HL-60/S4 treated with retinoic acid at 250 ng/mL for 4 days and 3 days (cell line): ENCODE results near the gene COL20A1.
"Not testable (repeated sequence)": the region's sequence is repeated elsewhere in the genome, so short reads cannot be mapped to it uniquely, and the experiment has no call there.

Source experiments
- in situ Hi-C: fragments of 300-500 bp; cut with MboI; formaldehyde crosslinking; loops from 2 replicates; pipeline ENCODE4 v1.7.0; 2022; ENCODE audit warnings: low sequenced_read_pairs

The COL20A1 gene

DNA sequence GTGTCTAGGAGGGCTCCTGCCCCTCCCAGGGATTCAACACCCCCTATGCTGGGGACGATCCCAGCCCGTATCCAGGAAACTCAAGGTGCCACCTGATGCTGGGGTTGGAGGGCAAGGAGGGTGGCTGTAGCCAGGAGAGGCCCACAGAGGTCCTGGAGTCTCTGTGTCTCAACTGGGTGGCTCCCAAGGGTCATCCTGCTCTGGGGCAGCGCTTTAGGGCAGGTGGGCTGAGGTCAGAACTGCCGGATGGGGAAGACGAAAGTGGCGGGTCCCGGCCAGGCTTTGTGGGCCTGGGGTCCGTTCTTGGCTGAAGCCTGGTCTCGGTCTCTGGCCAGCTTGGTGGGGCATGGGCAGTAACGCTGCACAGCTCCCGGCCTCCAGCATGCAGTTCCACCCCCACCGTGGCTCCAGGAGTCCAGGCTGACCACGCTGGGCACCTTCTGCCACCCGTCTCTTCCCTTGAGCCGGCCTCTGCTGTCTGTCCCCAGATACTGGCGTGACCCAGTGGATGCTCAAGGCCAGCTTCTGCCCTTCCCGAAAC, 2.8 kb upstream of the COL20A1 start:
- in situ Hi-C loops = no loop called here

- in situ Hi-C loops = no loop called here
These were observed 2.1 kb upstream of the COL20A1 start for GRCh38 chr20:63290677-63291472.

DNA sequence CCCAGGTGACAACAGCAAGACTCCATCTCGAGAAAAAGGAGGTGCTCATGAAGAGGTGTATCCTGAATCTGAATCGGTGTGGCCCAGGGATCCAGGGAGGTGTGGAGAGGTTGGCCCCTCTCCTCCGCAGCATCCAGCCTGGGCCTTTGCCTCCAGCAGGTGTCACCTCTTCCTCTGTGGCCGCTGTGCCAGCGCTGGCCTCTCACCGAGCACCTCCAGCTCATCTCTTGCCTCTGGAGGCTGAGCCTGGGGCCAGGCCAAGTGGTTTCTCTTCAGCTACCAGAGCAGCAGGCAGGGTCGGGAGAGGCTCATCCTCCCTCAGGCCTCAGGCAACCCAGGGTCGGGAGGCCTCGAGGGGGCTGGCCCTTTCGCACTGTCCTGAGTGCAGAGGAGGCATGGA, 1.2 kb upstream of the COL20A1 start:
- in situ Hi-C loops = no loop called here

DNA sequence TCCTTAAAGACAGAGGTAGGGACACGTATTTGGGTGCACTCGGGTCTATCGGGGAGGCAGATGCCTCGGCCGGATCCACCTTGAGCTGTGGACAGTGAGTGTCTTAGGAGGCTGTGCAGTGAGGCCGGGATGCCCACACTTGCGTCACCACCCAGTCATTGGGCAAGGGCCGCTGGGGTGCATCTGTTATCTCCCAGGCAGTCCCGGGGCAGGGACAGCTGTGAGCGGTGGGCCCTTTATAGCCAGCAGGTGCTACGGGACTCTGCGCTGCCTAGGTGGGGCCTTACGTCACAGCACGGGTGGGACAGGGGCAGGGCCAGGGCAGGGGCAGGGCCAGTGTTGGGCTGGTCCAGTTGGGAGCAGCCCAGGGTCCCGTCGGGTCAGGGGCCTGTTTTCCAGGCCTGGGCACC, 689 bp upstream of the COL20A1 start:
- in situ Hi-C loops = no loop called here

GRCh38 chr20:63293456-63293855, 470 bp downstream of the COL20A1 start:
- in situ Hi-C loops = no loop called here

DNA sequence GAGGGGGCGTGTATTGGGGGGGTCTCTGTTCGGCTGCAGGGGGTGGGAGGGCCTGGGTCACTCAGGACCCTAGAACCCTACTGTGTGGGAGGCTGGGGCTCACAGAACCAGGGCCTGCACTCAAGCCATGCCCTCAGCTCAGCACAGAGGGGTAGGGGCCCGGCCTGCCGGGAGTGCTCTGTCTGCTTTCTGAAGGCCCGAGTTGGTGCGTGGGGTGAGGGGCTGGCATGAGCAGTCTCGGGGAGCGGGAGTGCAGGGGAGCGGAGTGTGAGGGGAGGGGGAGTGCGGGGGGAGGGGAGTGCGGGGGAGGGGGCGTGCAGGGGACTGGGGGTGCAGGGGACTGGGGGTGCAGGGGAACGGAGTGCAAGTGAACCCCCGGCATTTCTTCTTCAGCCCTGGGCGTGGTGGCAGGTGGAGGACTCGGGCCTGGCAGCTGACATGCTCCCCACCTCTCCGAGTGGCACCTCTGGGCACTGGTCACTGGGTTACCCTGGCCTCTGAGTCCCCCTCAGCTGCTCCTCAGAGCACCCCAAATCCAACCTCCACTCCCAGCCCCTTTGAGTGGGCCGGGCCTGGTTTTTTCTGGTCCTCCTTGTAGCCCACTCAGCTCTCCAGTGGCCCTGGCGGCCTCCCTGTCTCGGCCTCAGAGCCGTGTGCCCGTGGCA, 1.0 kb downstream of the COL20A1 start:
- in situ Hi-C loops = no loop called here

DNA sequence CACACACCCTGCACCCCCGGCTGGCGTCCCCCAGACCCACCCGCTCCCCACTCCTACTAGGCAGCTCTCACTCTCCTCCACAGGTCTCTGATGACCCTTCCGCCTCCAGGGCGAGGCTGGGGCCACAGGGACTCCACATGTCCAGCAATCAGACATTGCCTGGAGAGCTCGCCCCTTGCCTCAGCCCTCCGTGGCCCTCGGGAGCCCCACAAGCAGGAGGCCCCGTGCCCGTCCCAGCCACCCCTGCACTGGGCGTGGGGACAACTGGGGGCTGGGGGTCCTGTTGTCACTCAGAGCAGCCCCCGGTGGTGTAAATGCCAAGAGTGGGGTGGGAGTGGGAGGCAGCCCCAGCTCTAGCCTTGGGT, 1.5 kb downstream of the COL20A1 start:
- in situ Hi-C loops = no loop called here

GRCh38 chr20:63295018-63295417, 2.0 kb downstream of the COL20A1 start:
- in situ Hi-C loops = no loop called here

DNA sequence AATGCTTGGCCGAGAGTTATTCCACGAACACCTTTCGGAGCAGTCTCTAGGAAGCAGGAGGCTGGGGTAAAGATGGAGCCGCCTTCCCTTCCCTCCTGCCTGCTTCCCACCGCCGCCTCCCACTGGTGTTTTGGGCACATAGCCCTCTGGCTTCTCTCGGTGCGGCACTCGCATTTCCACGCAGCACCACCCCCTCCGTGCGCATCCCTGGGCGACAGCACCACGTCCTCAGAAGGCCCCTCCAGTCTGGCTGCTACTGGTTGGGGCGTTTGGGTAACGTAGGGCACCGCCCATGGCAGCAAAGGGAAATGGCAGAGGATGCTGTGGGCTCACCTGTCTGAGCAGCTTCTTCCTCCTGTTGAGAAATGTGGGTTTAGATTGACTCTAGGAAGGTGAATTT, 2.4 kb downstream of the COL20A1 start:
- in situ Hi-C loops = no loop called here

GRCh38 chr20:63295846-63296245, 2.9 kb downstream of the COL20A1 start:
- in situ Hi-C loops = no loop called here

GRCh38 chr20:63296531-63297299, 3.7 kb downstream of the COL20A1 start:
- in situ Hi-C loops = no loop called here

GRCh38 chr20:63297371-63297781, 4.4 kb downstream of the COL20A1 start:
- in situ Hi-C loops = no loop called here

DNA sequence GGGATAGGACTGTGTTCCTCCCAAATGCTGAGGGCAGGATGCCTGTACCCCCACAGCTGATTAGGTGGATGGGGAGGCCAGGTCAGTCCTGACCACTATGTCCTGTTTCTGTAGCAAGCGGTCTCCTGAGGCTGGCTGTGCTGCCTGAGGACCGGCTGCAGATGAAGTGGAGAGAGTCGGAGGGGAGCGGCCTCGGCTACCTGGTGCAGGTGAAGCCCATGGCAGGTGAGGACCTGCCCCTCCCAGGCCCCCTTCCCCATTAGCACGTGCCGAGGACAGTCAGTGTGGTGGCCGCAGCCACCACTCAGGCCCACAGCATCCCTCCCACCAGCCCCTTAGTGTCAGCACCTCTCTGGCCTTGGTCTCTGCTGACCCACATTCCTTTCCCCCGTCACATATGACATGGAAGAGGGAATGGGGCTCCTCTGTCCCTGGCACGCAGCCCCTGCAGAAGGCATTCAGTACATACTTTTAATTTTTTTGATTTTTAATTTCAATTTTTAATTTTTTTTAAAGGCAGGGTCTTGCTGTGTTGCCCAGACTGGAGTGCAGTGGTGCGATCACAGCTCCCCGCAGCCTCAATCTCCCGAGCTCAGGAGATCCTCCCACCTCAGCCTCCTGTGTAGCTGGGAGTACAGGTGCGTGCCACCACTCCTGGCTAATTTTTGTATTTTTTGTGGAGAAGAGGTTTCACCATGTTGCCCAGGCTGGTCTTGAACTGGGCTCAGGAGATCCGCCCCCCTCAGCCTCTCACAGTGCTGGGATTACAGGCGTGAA, 5.0 kb downstream of the COL20A1 start:
- in situ Hi-C loops = no loop called here

- in situ Hi-C loops = no loop called here
These were observed 5.8 kb downstream of the COL20A1 start for GRCh38 chr20:63298731-63299312.

GRCh38 chr20:63301671-63302070, 8.7 kb downstream of the COL20A1 start:
- in situ Hi-C loops = no loop called here

GRCh38 chr20:63303095-63303666, 10.2 kb downstream of the COL20A1 start:
- in situ Hi-C loops = no loop called here

GRCh38 chr20:63305393-63305792, 12.4 kb downstream of the COL20A1 start:
- in situ Hi-C loops = no loop called here

GRCh38 chr20:63305933-63306672, 13.1 kb downstream of the COL20A1 start:
- in situ Hi-C loops = not testable (repeated sequence)
